H1 (cell line): Measurements from ENCODE around the gene PPIC. TPM values are rescaled to one million over a fixed set of nuclear protein-coding genes. Genes with fewer than 3 reads are reported as not detected.
"Not testable (repeated sequence)": the region's sequence is repeated elsewhere in the genome, so short reads cannot be mapped to it uniquely, and the experiment has no call there.

Source experiments
- CTCF ChIA-PET: fragments of 300-600 bp; sonication (Branson Sonifier 250); formaldehyde crosslinking; loops from one replicate; lab custom pipeline; 2021; ENCODE audit not compliant: partially characterized antibody; lab: Charles Lee
- POLR2A ChIA-PET: fragments of 300-600 bp; sonication (Branson Sonifier 250); formaldehyde crosslinking; loops from one replicate; lab custom pipeline; 2021; ENCODE audit warnings: inconsistent platforms; ENCODE audit not compliant: partially characterized antibody; lab: Charles Lee
- DNase-seq, 2 experiments: peaks; one replicate each; pipeline versions ENCODE4 v3.0.0 to v3.0.0-alpha.2; 2010 to 2022; ENCODE audit warnings: low spot score in 2 of 2, low read depth in 1 of 2, mixed read lengths in 1 of 2
- FAIRE-seq: peaks from 2 replicates; lab custom pipeline; 2011; peaks lifted over from hg19 to GRCh38; lab: Jason Lieb, UNC
- H2AFZ ChIP-seq: 2 replicates; pipeline ENCODE4 v1.8.1; 2012; ENCODE audit warnings: low read length, inconsistent platforms
- H2AK5ac ChIP-seq: 2 replicates; pipeline ENCODE4 v1.6.1; 2013; ENCODE audit warnings: low read depth, low read length
- H2BK120ac ChIP-seq: replicated peaks from 2 replicates; pipeline ENCODE3; 2013; ENCODE audit warnings: low read depth, low read length, inconsistent platforms
- H2BK12ac ChIP-seq: 2 replicates; pipeline ENCODE4 v1.6.1; 2013; ENCODE audit warnings: low read depth, low read length
- H2BK15ac ChIP-seq: 2 replicates; pipeline ENCODE4 v1.6.1; 2013; ENCODE audit warnings: low read length
- H2BK20ac ChIP-seq: 2 replicates; pipeline ENCODE4 v1.6.1; 2013; ENCODE audit warnings: low read length
- H2BK5ac ChIP-seq: 2 replicates; pipeline ENCODE4 v1.6.1; 2013; ENCODE audit warnings: low read depth, low read length
- H3K14ac ChIP-seq: 2 replicates; pipeline ENCODE4 v1.6.1; 2013; ENCODE audit warnings: inconsistent platforms; ENCODE audit not compliant: insufficient read length
- H3K18ac ChIP-seq: 2 replicates; pipeline ENCODE4 v1.6.1; 2013; ENCODE audit warnings: low read length; ENCODE audit errors: extremely low read depth
- H3K23ac ChIP-seq: 2 replicates; pipeline ENCODE4 v1.6.1; 2013; ENCODE audit warnings: inconsistent platforms; ENCODE audit not compliant: insufficient read length
- H3K23me2 ChIP-seq: 2 replicates; pipeline ENCODE4 v1.6.1; 2013; ENCODE audit warnings: low read depth, low read length
- H3K27ac ChIP-seq: 2 replicates; pipeline ENCODE4 v1.6.1; 2011; ENCODE audit warnings: low read depth, low read length, inconsistent platforms
- H3K27me3 ChIP-seq, 4 experiments: replicated peaks in 1 of 4; 1 replicate in 1 of 4; 2 replicates in 3 of 4; pipeline versions ENCODE4 v1.6.1 to v1.8.1; 2011 to 2013; ENCODE audit warnings: low read length in 3 of 4, mild to moderate bottlenecking in 3 of 4, inconsistent platforms in 2 of 4, mixed read lengths in 2 of 4, moderate library complexity in 1 of 4; ENCODE audit not compliant: control insufficient read depth in 3 of 4, insufficient read depth in 3 of 4; ENCODE audit errors: extremely low read depth in 1 of 4
- H3K36me3 ChIP-seq, 4 experiments: 2 replicates each; pipeline versions ENCODE4 v1.6.1 to v1.8.1; 2011 to 2013; ENCODE audit warnings: mild to moderate bottlenecking in 4 of 4, low read length in 3 of 4, moderate library complexity in 2 of 4, control low read depth in 1 of 4, inconsistent platforms in 1 of 4; ENCODE audit not compliant: insufficient read depth in 4 of 4, control insufficient read depth in 2 of 4
- H3K4ac ChIP-seq: replicated peaks from 2 replicates; pipeline ENCODE3; 2013; ENCODE audit warnings: low read length, low read depth, mixed read lengths, inconsistent platforms; ENCODE audit not compliant: insufficient read length
- H3K4me1 ChIP-seq, 4 experiments: replicated peaks in 1 of 4; 1 replicate in 1 of 4; 2 replicates in 3 of 4; pipeline versions ENCODE4 v1.6.1 to v1.8.1; 2011 to 2013; ENCODE audit warnings: low read length in 3 of 4, inconsistent platforms in 2 of 4, mixed read lengths in 1 of 4; ENCODE audit not compliant: insufficient read depth in 4 of 4, control insufficient read depth in 3 of 4
- H3K4me2 ChIP-seq, 2 experiments: 2 replicates each; pipeline versions ENCODE4 v1.6.1 to v1.8.1; 2011 to 2013; ENCODE audit warnings: low read depth in 2 of 2, low read length in 2 of 2, control low read depth in 1 of 2, inconsistent platforms in 1 of 2, mild to moderate bottlenecking in 1 of 2; ENCODE audit not compliant: insufficient read depth in 1 of 2
- H3K4me3 ChIP-seq, 4 experiments: fragments of 200-600, 300-600 bp in 1 of 4; sonication (generic), shearing (Covaris generic), sonication (Bioruptor Twin) in 1 of 4; 2 replicates each; pipeline versions ENCODE4 v1.5.1 to v1.8.1; 2011 to 2016; ENCODE audit warnings: low read length in 4 of 4, low read depth in 3 of 4, control low read depth in 2 of 4, inconsistent platforms in 2 of 4, mild to moderate bottlenecking in 2 of 4, mixed read lengths in 1 of 4, moderate library complexity in 1 of 4; ENCODE audit not compliant: insufficient read depth in 2 of 4; ENCODE audit errors: extremely low read depth in 1 of 4
- H3K56ac ChIP-seq: replicated peaks from 2 replicates; pipeline ENCODE3; 2013; ENCODE audit warnings: low read depth, mild to moderate bottlenecking, mixed read lengths, low read length, inconsistent platforms; ENCODE audit not compliant: insufficient read length
- H3K79me1 ChIP-seq: 2 replicates; pipeline ENCODE4 v1.6.1; 2013; ENCODE audit warnings: low read depth, low read length, control low read depth
- H3K79me2 ChIP-seq, 2 experiments: 2 replicates each; pipeline versions ENCODE4 v1.6.1 to v1.8.1; 2012 to 2013; ENCODE audit warnings: low read length in 2 of 2, mild to moderate bottlenecking in 2 of 2, inconsistent platforms in 1 of 2; ENCODE audit not compliant: insufficient read depth in 2 of 2, control insufficient read depth in 1 of 2
- H3K9ac ChIP-seq, 4 experiments: replicated peaks in 1 of 4; 1 replicate in 1 of 4; 2 replicates in 3 of 4; pipeline versions ENCODE4 v1.6.1 to v1.8.1; 2011 to 2013; ENCODE audit warnings: low read depth in 3 of 4, low read length in 3 of 4, control low read depth in 2 of 4, mild to moderate bottlenecking in 2 of 4, moderate library complexity in 2 of 4, inconsistent platforms in 1 of 4; ENCODE audit errors: extremely low read depth in 1 of 4
- H3K9me3 ChIP-seq, 2 experiments: 2 replicates each; pipeline versions ENCODE4 v1.6.1 to v1.8.1; 2012 to 2013; ENCODE audit warnings: mild to moderate bottlenecking in 2 of 2, moderate library complexity in 2 of 2, control low read depth in 1 of 2, inconsistent platforms in 1 of 2, low read depth in 1 of 2, low read length in 1 of 2, mixed read lengths in 1 of 2; ENCODE audit not compliant: insufficient read depth in 2 of 2
- H4K20me1 ChIP-seq, 2 experiments: replicated peaks in 1 of 2; 2 replicates each; pipeline versions ENCODE3 to v1.8.1; 2011 to 2013; ENCODE audit warnings: inconsistent platforms in 2 of 2, low read length in 2 of 2, mild to moderate bottlenecking in 1 of 2; ENCODE audit not compliant: insufficient read depth in 2 of 2, control insufficient read depth in 1 of 2
- H4K5ac ChIP-seq: 2 replicates; pipeline ENCODE4 v1.6.1; 2013; ENCODE audit warnings: low read length, low read depth, mixed read lengths, inconsistent platforms; ENCODE audit not compliant: insufficient read length
- H4K8ac ChIP-seq: 2 replicates; pipeline ENCODE4 v1.8.0; 2013; ENCODE audit warnings: mild to moderate bottlenecking, moderate library complexity, low read length, inconsistent platforms; ENCODE audit not compliant: insufficient read depth; ENCODE audit errors: extremely low read depth
- H4K91ac ChIP-seq: replicated peaks from 2 replicates; pipeline ENCODE3; 2013; ENCODE audit warnings: low read length, mixed read lengths, inconsistent platforms; ENCODE audit not compliant: insufficient read length
- WGBS, 2 experiments: shearing (Covaris generic) in 1 of 2; methylation state at CpG; one replicate each; pipeline versions ENCODE4 v1.1.6 to v1.1.7; 2013 to 2015; ENCODE audit warnings: low lambda C conversion rate in 2 of 2, mixed read lengths in 2 of 2, inconsistent platforms in 1 of 2, low coverage in 1 of 2, missing lambda C conversion rate in 1 of 2; ENCODE audit not compliant: insufficient replicate concordance in 2 of 2, insufficient coverage in 1 of 2, insufficient read length in 1 of 2; ENCODE audit errors: extremely low coverage in 1 of 2, missing lambda C conversion rate in 1 of 2; 5-methylcytosine and 5-hydroxymethylcytosine counted together
- polyA plus RNA-seq, 7 experiments: library from polyadenylated mRNA; depleted of rRNA in 3 of 7; stranded (reverse) in 5 of 7; unstranded in 2 of 7; fragments of >200 nt in 5 of 7; fragments of 200-250 nt in 2 of 7; gene quantifications; 1 replicate in 5 of 7; 2 replicates in 1 of 7; 4 replicates in 1 of 7; pipeline versions ENCODE4 v1.2.1 to v1.2.3, GENCODE V29; 2011 to 2013; ENCODE audit warnings: missing spikeins in 2 of 7, mixed read lengths in 2 of 7
- total RNA-seq: library from RNA; stranded (reverse); fragmentation: NEBNext Ultra II Directional; extraction: Animal tissue kit (Norgen Biotek cat#: 25700); gene quantifications from 2 replicates; pipeline ENCODE4 v1.2.1, GENCODE V29; 2021

The PPIC gene
- total and polyA plus RNA-seq, 2 of the 8 experiments (the other 6 are each of a cell fraction or from before 2014, with no cell fraction given), result 8.5 to 10.4 TPM

DNA sequence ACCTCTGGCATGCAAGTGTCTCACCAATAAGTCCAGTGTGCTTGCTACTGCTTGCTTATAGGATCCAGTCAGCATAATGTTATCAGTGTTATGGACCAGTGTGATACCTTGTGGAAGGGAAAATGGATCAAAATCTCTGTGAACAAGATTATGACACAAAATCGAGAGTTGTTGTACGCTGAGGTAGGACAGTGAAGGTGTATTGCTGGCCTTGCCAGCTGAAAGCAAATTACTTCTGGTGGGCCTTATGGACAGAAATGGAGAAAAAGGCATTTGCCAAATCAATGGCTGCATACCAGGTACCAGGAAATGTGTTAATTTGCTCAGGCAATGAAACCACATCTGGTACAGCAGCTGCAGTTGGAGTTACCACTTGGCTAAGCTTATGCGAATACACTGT is 62.3 kb downstream of the PPIC start:
- H3K4ac ChIP-seq, H3K4me3 ChIP-seq, H3K9ac ChIP-seq, H3K4me1 ChIP-seq, H2AK5ac ChIP-seq, FAIRE-seq, H4K91ac ChIP-seq, H2AFZ ChIP-seq, H3K27ac ChIP-seq, H4K5ac ChIP-seq, H3K23ac ChIP-seq, H3K56ac ChIP-seq, H3K18ac ChIP-seq, H4K20me1 ChIP-seq, H2BK15ac ChIP-seq, DNase-seq, H3K79me1 ChIP-seq, H3K14ac ChIP-seq, H3K4me2 ChIP-seq, H2BK12ac ChIP-seq, H2BK20ac ChIP-seq, H3K23me2 ChIP-seq, POLR2A ChIA-PET, H3K79me2 ChIP-seq, H3K27me3 ChIP-seq, H2BK120ac ChIP-seq, H2BK5ac ChIP-seq, H3K9me3 ChIP-seq, H3K36me3 ChIP-seq, H4K8ac ChIP-seq: not testable (repeated sequence)
- CTCF ChIA-PET, result interaction anchor here (0.6 to 1.4 kb wide), 2 partner anchors 10 to 35 kb away, joined by 3 to 4 read pairs; no protein-coding TSS in a partner anchor
- WGBS, 2 experiments, result 96% methylated on average over 3 of the region's 3 CpGs; no CpG with 5 or more reads in 1 of the 2 experiments

DNA sequence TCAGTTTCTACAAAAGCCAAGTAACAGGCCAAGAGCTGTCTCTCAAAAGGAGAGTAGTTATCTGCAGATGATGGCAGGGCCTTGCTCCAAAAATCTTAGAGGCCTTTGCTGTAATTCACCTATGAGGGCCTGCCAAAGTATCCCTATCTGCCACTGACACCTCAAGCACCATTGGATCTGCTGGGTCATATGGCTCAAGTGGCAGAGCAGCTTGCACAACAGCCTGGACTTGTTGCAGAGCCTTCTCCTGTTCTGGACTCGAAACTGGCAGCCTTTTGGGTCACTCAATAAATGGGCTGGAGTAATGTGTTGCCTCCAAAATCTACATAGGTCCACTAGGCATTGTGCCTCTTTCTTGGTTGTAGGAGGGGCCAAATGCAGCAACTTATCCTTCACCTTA is 62.8 kb downstream of the PPIC start:
- H3K23me2 ChIP-seq, H2AK5ac ChIP-seq, H2BK20ac ChIP-seq, H2BK12ac ChIP-seq, H3K4ac ChIP-seq, H3K27ac ChIP-seq, DNase-seq, H2BK120ac ChIP-seq, POLR2A ChIA-PET, H3K56ac ChIP-seq, H2AFZ ChIP-seq, H4K5ac ChIP-seq, H3K18ac ChIP-seq, H3K4me3 ChIP-seq, H3K36me3 ChIP-seq, H3K79me2 ChIP-seq, H3K4me1 ChIP-seq, H4K20me1 ChIP-seq, H3K14ac ChIP-seq, H3K23ac ChIP-seq, H2BK15ac ChIP-seq, H3K4me2 ChIP-seq, FAIRE-seq, H4K8ac ChIP-seq, H3K9ac ChIP-seq, H4K91ac ChIP-seq, H3K27me3 ChIP-seq, H3K9me3 ChIP-seq, H3K79me1 ChIP-seq, H2BK5ac ChIP-seq: not testable (repeated sequence)
- 82% methylated on average over 1 of the region's 1 CpG; no CpG with 5 or more reads in 1 of the 2 experiments for WGBS, 2 experiments
- CTCF ChIA-PET, result interaction anchor here (0.6 to 1.4 kb wide), 2 partner anchors 13 to 34 kb away, joined by 3 to 4 read pairs; no protein-coding TSS in a partner anchor
